PC-9 (cell line): Measurements from ENCODE around the gene COL4A3. TPM values are rescaled to one million over a fixed set of nuclear protein-coding genes. Genes with fewer than 3 reads are reported as not detected.

Source experiments
- BruUV-seq: library from RNA; stranded (reverse); fragments of 400-500 nt; replicated peaks from 2 replicates; lab custom pipeline; 2021; lab: Mats Ljungman, UMichigan
- CTCF ChIA-PET: fragments of 300-600 bp; sonication (Branson Sonifier 250); formaldehyde crosslinking; loops from one replicate; lab custom pipeline; 2022; ENCODE audit warnings: antibody characterized with exemption; lab: Charles Lee
- POLR2A ChIA-PET: fragments of 300-600 bp; sonication (Branson Sonifier 250); formaldehyde crosslinking; loops from one replicate; lab custom pipeline; 2022; ENCODE audit warnings: antibody characterized with exemption; ENCODE audit not compliant: unreplicated experiment; lab: Charles Lee
- DNase-seq, 2 experiments: peaks; one replicate each; pipeline versions ENCODE4 v3.0.0 to v3.0.0-alpha.2; 2015 to 2022; ENCODE audit warnings: mixed read lengths in 1 of 2
- H2AFZ ChIP-seq: fragments of 200-600 bp; sonication (generic); 2 replicates; pipeline ENCODE4 v1.8.1; 2017; ENCODE audit warnings: antibody characterized with exemption
- H3F3A ChIP-seq: fragments of 200-600 bp; sonication (generic); 2 replicates; pipeline ENCODE4 v1.8.1; 2017; ENCODE audit warnings: antibody characterized with exemption, mild to moderate bottlenecking, low read depth; ENCODE audit not compliant: insufficient read depth
- H3K27ac ChIP-seq: fragments of 200-600 bp; sonication (generic); 2 replicates; pipeline ENCODE4 v1.6.1; 2016; ENCODE audit warnings: mixed run types
- H3K27me3 ChIP-seq: fragments of 200-600 bp; sonication (generic); 2 replicates; pipeline ENCODE4 v1.6.1; 2016; ENCODE audit warnings: low read depth, mixed run types; ENCODE audit not compliant: insufficient read depth
- H3K36me3 ChIP-seq: fragments of 200-600 bp; sonication (generic); 2 replicates; pipeline ENCODE4 v1.6.1; 2016; ENCODE audit warnings: low read depth, mixed run types
- H3K4me1 ChIP-seq: fragments of 200-600 bp; sonication (generic); replicated peaks from 2 replicates; pipeline ENCODE4 v1.6.1; 2016; ENCODE audit warnings: mixed run types; ENCODE audit not compliant: insufficient read depth
- H3K4me2 ChIP-seq: fragments of 200-600 bp; sonication (generic); 2 replicates; pipeline ENCODE4 v1.6.1; 2017; ENCODE audit warnings: mixed run types
- H3K4me3 ChIP-seq: fragments of 200-600 bp; sonication (generic); 2 replicates; pipeline ENCODE4 v1.6.1; 2016; ENCODE audit warnings: mixed run types
- H3K79me2 ChIP-seq: fragments of 200-600 bp; sonication (generic); 2 replicates; pipeline ENCODE4 v1.6.1; 2017; ENCODE audit warnings: low read depth, mixed run types
- H3K9me2 ChIP-seq: fragments of 200-600 bp; sonication (generic); 2 replicates; pipeline ENCODE4 v1.8.1; 2017; ENCODE audit warnings: mild to moderate bottlenecking; ENCODE audit not compliant: insufficient read depth
- H3K9me3 ChIP-seq: fragments of 200-600 bp; sonication (generic); 2 replicates; pipeline ENCODE4 v1.8.1; 2016; ENCODE audit warnings: low read depth; ENCODE audit not compliant: insufficient read depth
- H4K20me1 ChIP-seq: fragments of 200-600 bp; sonication (generic); 2 replicates; pipeline ENCODE4 v1.8.1; 2017; ENCODE audit not compliant: insufficient read depth
- CTCF ChIP-seq: fragments of 200-600 bp; sonication (generic); conservative IDR thresholded peaks from 2 replicates; pipeline ENCODE4 v1.6.1; 2017; ENCODE audit warnings: mixed run types, antibody characterized with exemption, mild to moderate bottlenecking, moderate library complexity
- EZH2 ChIP-seq: fragments of 200-600 bp; sonication (generic); IDR thresholded peaks from 2 replicates; pipeline ENCODE4 v1.8.0; 2017; ENCODE audit warnings: antibody characterized with exemption, low read depth
- intact Hi-C: fragments of 100-400 bp; cut with micrococcal nuclease; formaldehyde crosslinking; loops from one replicate; pipeline ENCODE4 v1.10.0; 2022; ENCODE audit not compliant: unreplicated experiment
- total RNA-seq: library from RNA; stranded (reverse); gene quantifications from 2 replicates; pipeline ENCODE4 v1.2.3, GENCODE V29; 2021

COL4A3 gene
- total RNA-seq, 1 experiment from 2014 or later = 2.2 TPM

- Histone ChIP-seq H3K9me2 (no peaks in the 10 kb centered on the region), H3F3A (peaks cover 4% of the 10 kb centered on the region; the same call in 1 of the 2 replicates), H4K20me1 (no peaks in the 10 kb centered on the region), H3K4me1 (no peaks in the 10 kb centered on the region), H3K27ac (no peak overlapping the region), H2AFZ (no peak overlapping the region), H3K79me2 (no peaks in the 10 kb centered on the region), H3K27me3 (no peaks in the 10 kb centered on the region), H3K4me2 (no peak overlapping the region), H3K36me3 (no peaks in the 10 kb centered on the region), H3K4me3 (no peak overlapping the region), H3K9me3 (no peaks in the 10 kb centered on the region)
- DNase-seq = no peak
- BruUV-seq = no TSS peak
- no peak for TF ChIP-seq CTCF
- no peak for TF ChIP-seq EZH2
- CTCF ChIA-PET = no interaction called here
- POLR2A ChIA-PET = no interaction called here
- intact Hi-C loops = no loop called here
Measured at GRCh38 chr2:227207573-227207972, 43.1 kb downstream of the COL4A3 start.

GRCh38 chr2:227214622-227215041 is 50.2 kb downstream of the COL4A3 start:
- Histone ChIP-seq H2AFZ (no peak overlapping the region), H3K4me2 (no peak overlapping the region), H3K4me3 (no peak overlapping the region), H3K36me3 (no peaks in the 10 kb centered on the region), H3K9me2 (no peaks in the 10 kb centered on the region), H3F3A (no peaks in the 10 kb centered on the region), H3K4me1 (peaks cover 9% of the 10 kb centered on the region; the same call in 1 of the 2 replicates), H3K9me3 (no peaks in the 10 kb centered on the region), H3K27me3 (no peaks in the 10 kb centered on the region), H3K27ac (no peak overlapping the region), H4K20me1 (no peaks in the 10 kb centered on the region), H3K79me2 (no peaks in the 10 kb centered on the region)
- intact Hi-C loops = loop anchor here (5.0 kb wide), 1 partner anchor 52 kb away; the partner anchor contains the start of genes COL4A3 and COL4A4
- ChIA-PET POLR2A (interaction anchor here (0.6 kb wide), 1 partner anchor 10 kb away, joined by 3 read pairs; no protein-coding TSS in a partner anchor), CTCF (no interaction called here)
- DNase-seq = no peak
- TF ChIP-seq CTCF = no peak
- no peak for TF ChIP-seq EZH2
- no TSS peak for BruUV-seq

GRCh38 chr2:227219312-227220105 is 55.1 kb downstream of the COL4A3 start:
- CTCF ChIA-PET = interaction anchor here (0.6 to 1.4 kb wide), 2 partner anchors 19 to 1469 kb away, joined by 4 to 6 read pairs; no protein-coding TSS in a partner anchor
- TF ChIP-seq EZH2 (no peak), CTCF (no peak)
- H3K9me3 ChIP-seq = no peaks in the 10 kb centered on the region
- H3K27ac ChIP-seq = no peak overlapping the region
- peaks cover 3% of the 10 kb centered on the region; the same call in 1 of the 2 replicates for H3F3A ChIP-seq
- POLR2A ChIA-PET = no interaction called here
- H3K4me2 ChIP-seq = no peak overlapping the region
- H3K27me3 ChIP-seq = no peaks in the 10 kb centered on the region
- no peak for DNase-seq
- no peaks in the 10 kb centered on the region for H3K36me3 ChIP-seq
- H4K20me1 ChIP-seq = no peaks in the 10 kb centered on the region
- no peak overlapping the region for H2AFZ ChIP-seq
- no peak overlapping the region for H3K4me3 ChIP-seq
- BruUV-seq = no TSS peak
- H3K79me2 ChIP-seq = no peaks in the 10 kb centered on the region
- H3K9me2 ChIP-seq = no peaks in the 10 kb centered on the region
- peaks cover 12% of the 10 kb centered on the region for H3K4me1 ChIP-seq
- intact Hi-C loops = no loop called here
